HEK293T (cell line): Measurements from ENCODE around the gene ATIC.

ENCODE experiments used
- ARNT ChIP-seq: fragments of 450-650 bp; IDR thresholded peaks from 2 replicates; pipeline ENCODE4 v1.6.1; 2017; ENCODE audit warnings: mild to moderate bottlenecking
- BHLHE40 ChIP-seq: fragments of 450-650 bp; IDR thresholded peaks from 2 replicates; pipeline ENCODE4 v1.6.1; 2016; ENCODE audit warnings: mild to moderate bottlenecking, moderate library complexity, borderline replicate concordance
- ELF4 ChIP-seq: fragments of 450-650 bp; IDR thresholded peaks from 2 replicates; pipeline ENCODE4 v1.6.1; 2017; ENCODE audit warnings: antibody characterized with exemption
- FOXA1 ChIP-seq: fragments of 450-650 bp; IDR thresholded peaks from 2 replicates; pipeline ENCODE4 v1.6.1; 2016; ENCODE audit warnings: mild to moderate bottlenecking
- FOXK2 ChIP-seq: fragments of 450-650 bp; IDR thresholded peaks from 2 replicates; pipeline ENCODE4 v1.6.1; 2016; ENCODE audit warnings: mild to moderate bottlenecking
- FOXM1 ChIP-seq: fragments of 450-650 bp; IDR thresholded peaks from 2 replicates; pipeline ENCODE4 v1.6.1; 2017; ENCODE audit warnings: mild to moderate bottlenecking, borderline replicate concordance
- NFRKB ChIP-seq: fragments of 450-650 bp; IDR thresholded peaks from 2 replicates; pipeline ENCODE4 v1.6.1; 2016; ENCODE audit warnings: mild to moderate bottlenecking, moderate library complexity
- SP1 ChIP-seq: fragments of 450-650 bp; IDR thresholded peaks from 2 replicates; pipeline ENCODE4 v1.6.1; 2017
- SUZ12 ChIP-seq: fragments of 450-650 bp; IDR thresholded peaks from 2 replicates; pipeline ENCODE4 v1.6.1; 2016; ENCODE audit warnings: mild to moderate bottlenecking
- TARDBP ChIP-seq: fragments of 450-650 bp; IDR thresholded peaks from 2 replicates; pipeline ENCODE4 v1.6.1; 2016
- ZNF384 ChIP-seq: fragments of 450-650 bp; IDR thresholded peaks from 2 replicates; pipeline ENCODE4 v1.6.1; 2016

DNA sequence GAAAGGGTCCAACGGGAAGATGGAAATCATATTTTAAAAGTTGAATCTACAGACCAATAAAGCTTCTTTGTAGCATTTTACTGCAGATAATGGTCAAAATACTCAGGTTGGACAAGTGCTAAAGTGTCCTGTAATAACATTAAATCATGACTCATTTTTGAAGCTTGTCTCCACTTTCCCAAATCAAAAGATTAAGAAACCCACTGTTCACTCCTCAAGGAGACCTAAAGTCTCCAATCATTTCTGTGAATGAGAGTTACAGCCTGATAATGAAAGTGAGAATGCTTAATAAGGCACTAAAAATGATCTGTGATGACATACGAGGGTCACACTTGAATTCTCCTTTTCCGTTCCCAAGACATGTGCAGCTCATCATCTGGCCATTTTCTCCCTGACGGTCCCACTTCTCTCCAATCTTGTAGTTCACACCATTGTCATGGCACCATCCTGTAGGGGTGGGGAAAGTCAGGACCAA is 53.4 kb downstream of the ATIC start:
- TF ChIP-seq FOXM1, result no peak
- TF ChIP-seq ELF4, result no peak
- TF ChIP-seq NFRKB, result no peak
- TF ChIP-seq BHLHE40, result no peak
- TF ChIP-seq ARNT, result no peak
- no peak for TF ChIP-seq FOXA1
- no peak for TF ChIP-seq SP1
- TF ChIP-seq FOXK2, result no peak
- no peak for TF ChIP-seq SUZ12
- TF ChIP-seq TARDBP, result no peak
- TF ChIP-seq ZNF384, result no peak
